ENCODE data around the gene CFAP141. TPM values are rescaled to one million over a fixed set of nuclear protein-coding genes. Genes with fewer than 3 reads are reported as not detected.

CFAP141 gene
- total and polyA plus RNA-seq, 2 of the 13 experiments (the other 11 are each of a cell fraction or from before 2014, with no cell fraction given), result not detected

DNA sequence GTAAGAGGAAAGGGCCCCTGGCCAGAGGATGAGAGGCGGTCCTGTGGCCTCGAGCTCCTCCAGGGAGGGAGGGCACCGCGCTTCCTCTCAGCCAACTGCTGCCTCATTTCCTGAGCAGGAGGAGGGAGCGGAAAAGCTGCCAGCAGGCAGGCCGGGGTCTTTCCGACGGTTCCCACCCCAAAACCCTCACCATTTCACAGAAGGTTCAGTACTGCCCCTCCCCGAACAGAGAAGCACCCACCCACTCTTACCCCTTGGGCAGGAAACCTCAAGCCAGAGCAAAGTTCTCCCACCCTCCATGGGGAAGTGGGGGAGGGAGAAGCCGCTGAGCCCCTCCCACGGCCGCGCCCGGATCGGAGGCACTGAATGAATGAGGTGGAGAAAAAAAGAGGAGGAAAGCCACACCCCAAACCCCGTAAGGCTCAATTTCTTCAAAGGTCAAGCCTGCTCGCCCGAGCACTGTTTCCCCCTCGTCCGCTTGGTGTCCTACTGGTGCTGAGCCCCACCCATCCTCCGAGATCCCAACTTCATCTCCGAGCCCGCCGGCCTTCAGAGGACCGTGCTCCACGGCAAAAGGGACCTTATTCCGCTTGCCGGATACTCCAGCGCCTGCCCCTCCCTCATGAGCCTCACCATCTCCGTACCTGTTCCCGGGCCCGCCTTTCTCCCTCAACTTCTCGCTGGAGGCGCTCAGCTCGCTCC lies 23.6 kb downstream of the CFAP141 start (continued):
- TF ChIP-seq JUND (CRISPR knock-in tag; IDR thresholded peaks at IDR 0.05) (0 out of 2 replicates have a peak, but pooled peaks have one; percentile 13), ZNF737 (CRISPR knock-in tag; IDR thresholded peaks at IDR 0.05; ENCODE audit: borderline replicate concordance) (no peak), ZNF354B (CRISPR knock-in tag; IDR thresholded peaks at IDR 0.05) (peak; percentile 86; the same call in 1 of the 2 replicates), CREBL2 (CRISPR knock-in tag; IDR thresholded peaks at IDR 0.05; ENCODE audit: borderline replicate concordance) (no peak), SAFB2 (CRISPR knock-in tag; IDR thresholded peaks at IDR 0.05; ENCODE audit: borderline replicate concordance, low read depth) (peak; percentile 15; the same call in 1 of the 2 replicates), PAX8 (CRISPR knock-in tag; IDR thresholded peaks at IDR 0.05; ENCODE audit: borderline replicate concordance) (0 out of 2 replicates have a peak, but pooled peaks have one; percentile 15), ONECUT2 (CRISPR knock-in tag; IDR thresholded peaks at IDR 0.05) (0 out of 2 replicates have a peak, but pooled peaks have one; percentile 4), POLR2A (IDR thresholded peaks at IDR 0.05; ENCODE audit: insufficient read depth in 1 of 2, low read depth in 2 of 2, low read length in 2 of 2) (peak in 1 of 2 experiments; percentile 12; a peak in 1 of 4 replicates), ZNF235 (CRISPR knock-in tag; IDR thresholded peaks at IDR 0.05; ENCODE audit: borderline replicate concordance) (peak; percentile 65; the same call in 1 of the 2 replicates), NR2F1 (CRISPR knock-in tag; IDR thresholded peaks at IDR 0.05) (no peak), IRF2 (CRISPR knock-in tag; IDR thresholded peaks at IDR 0.05) (no peak), CENPX (CRISPR knock-in tag; IDR thresholded peaks at IDR 0.05) (no peak), ZNF570 (CRISPR knock-in tag; IDR thresholded peaks at IDR 0.05; ENCODE audit: borderline replicate concordance) (no peak), JDP2 (CRISPR knock-in tag; IDR thresholded peaks at IDR 0.05; ENCODE audit: borderline replicate concordance) (no peak), HINFP (CRISPR knock-in tag; IDR thresholded peaks at IDR 0.05; ENCODE audit: low read depth) (0 out of 2 replicates have a peak, but pooled peaks have one; percentile 33), ZNF30 (CRISPR knock-in tag; IDR thresholded peaks at IDR 0.05) (no peak), ATM (IDR thresholded peaks at IDR 0.05; ENCODE audit: borderline replicate concordance) (no peak), SALL1 (CRISPR knock-in tag; IDR thresholded peaks at IDR 0.05) (no peak), NFKB2 (CRISPR knock-in tag; IDR thresholded peaks at IDR 0.05; ENCODE audit: borderline replicate concordance) (no peak), FOXA3 (CRISPR knock-in tag; IDR thresholded peaks at IDR 0.05) (no peak), LBX2 (CRISPR knock-in tag; IDR thresholded peaks at IDR 0.05; ENCODE audit: borderline replicate concordance) (0 out of 2 replicates have a peak, but pooled peaks have one; percentile 31), DPF2 (CRISPR knock-in tag; IDR thresholded peaks at IDR 0.05; ENCODE audit: borderline replicate concordance, low read depth) (peak; percentile 5; the same call in 1 of the 2 replicates), JUN (CRISPR knock-in tag; IDR thresholded peaks at IDR 0.05) (no peak), MTERF4 (CRISPR knock-in tag; IDR thresholded peaks at IDR 0.05) (no peak), ZNF605 (CRISPR knock-in tag; IDR thresholded peaks at IDR 0.05) (peak; percentile 15; the same call in 1 of the 2 replicates)
- TF ChIP-seq, protein P1, sequence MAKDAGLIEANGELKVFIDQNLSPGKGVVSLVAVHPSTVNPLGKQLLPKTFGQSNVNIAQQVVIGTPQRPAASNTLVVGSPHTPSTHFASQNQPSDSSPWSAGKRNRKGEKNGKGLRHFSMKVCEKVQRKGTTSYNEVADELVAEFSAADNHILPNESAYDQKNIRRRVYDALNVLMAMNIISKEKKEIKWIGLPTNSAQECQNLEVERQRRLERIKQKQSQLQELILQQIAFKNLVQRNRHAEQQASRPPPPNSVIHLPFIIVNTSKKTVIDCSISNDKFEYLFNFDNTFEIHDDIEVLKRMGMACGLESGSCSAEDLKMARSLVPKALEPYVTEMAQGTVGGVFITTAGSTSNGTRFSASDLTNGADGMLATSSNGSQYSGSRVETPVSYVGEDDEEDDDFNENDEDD (CRISPR knock-in tag; IDR thresholded peaks at IDR 0.05; ENCODE audit: borderline replicate concordance), result peak; percentile 51; the same call in 1 of the 2 replicates

Data from HepG2 (cell line).